Neural cell (in vitro differentiated cells): ENCODE measurements around the gene ACSM5. TPM values are rescaled to one million over a fixed set of nuclear protein-coding genes. Genes with fewer than 3 reads are reported as not detected.
"Not testable (repeated sequence)": the region's sequence is repeated elsewhere in the genome, so short reads cannot be mapped to it uniquely, and the experiment has no call there.

ENCODE experiments used
- H2AFZ ChIP-seq: fragments of 200-600, 300-800 bp; sonication (generic), shearing (Covaris generic); 2 replicates; pipeline ENCODE4 v1.6.0; 2014; ENCODE audit warnings: low read depth, mild to moderate bottlenecking, antibody characterized with exemption, low read length, moderate library complexity
- H3F3A ChIP-seq: fragments of 200-600 bp; shearing (Covaris generic); 2 replicates; pipeline ENCODE4 v1.6.1; 2016; ENCODE audit warnings: mild to moderate bottlenecking, moderate library complexity, mixed read lengths, antibody characterized with exemption, low read length; ENCODE audit not compliant: insufficient read depth, poor library complexity, severe bottlenecking
- H3K27ac ChIP-seq: fragments of 200-600, 300-800 bp; sonication (generic), shearing (Covaris generic); 2 replicates; pipeline ENCODE4 v1.5.1; 2014; ENCODE audit warnings: mild to moderate bottlenecking, low read length, moderate library complexity
- H3K27me3 ChIP-seq: fragments of 300-800, 200-600 bp; sonication (generic), shearing (Covaris generic); 2 replicates; pipeline ENCODE4 v1.6.0; 2014; ENCODE audit warnings: mild to moderate bottlenecking, low read depth, low read length, moderate library complexity; ENCODE audit not compliant: insufficient read depth
- H3K36me3 ChIP-seq: fragments of 300-800, 200-600 bp; sonication (generic), shearing (Covaris generic); 2 replicates; pipeline ENCODE4 v1.5.1; 2014; ENCODE audit warnings: mild to moderate bottlenecking, antibody characterized with exemption, low read length, moderate library complexity; ENCODE audit not compliant: insufficient read depth
- H3K4me2 ChIP-seq: fragments of 300-800, 200-600 bp; sonication (generic), shearing (Covaris generic); 2 replicates; pipeline ENCODE4 v1.6.0; 2014; ENCODE audit warnings: mild to moderate bottlenecking, low read length
- H3K4me3 ChIP-seq: fragments of 300-800, 200-600 bp; sonication (generic), shearing (Covaris generic); 2 replicates; pipeline ENCODE4 v1.5.1; 2014; ENCODE audit warnings: mild to moderate bottlenecking, low read length, moderate library complexity
- H3K79me2 ChIP-seq: fragments of 200-600 bp; shearing (Covaris generic); replicated peaks from 2 replicates; pipeline ENCODE4 v1.6.0; 2014; ENCODE audit warnings: mild to moderate bottlenecking, low read length, moderate library complexity; ENCODE audit not compliant: insufficient read depth
- H3K9ac ChIP-seq: fragments of 300-800, 200-600 bp; sonication (generic), shearing (Covaris generic); 2 replicates; pipeline ENCODE4 v1.6.1; 2016; ENCODE audit warnings: mild to moderate bottlenecking, low read length, mixed read lengths
- H3K9me2 ChIP-seq: fragments of 200-600 bp; shearing (Covaris generic); 2 replicates; pipeline ENCODE4 v1.6.1; 2016; ENCODE audit warnings: mild to moderate bottlenecking, low read length, mixed read lengths; ENCODE audit not compliant: insufficient read depth
- H3K9me3 ChIP-seq: fragments of 200-600, 300-800 bp; sonication (generic), shearing (Covaris generic); 2 replicates; pipeline ENCODE4 v1.6.1; 2016; ENCODE audit warnings: mild to moderate bottlenecking, mixed run types, low read length, moderate library complexity, mixed read lengths
- H4K20me1 ChIP-seq: fragments of 200-600 bp; shearing (Covaris generic); 2 replicates; pipeline ENCODE4 v1.6.1; 2016; ENCODE audit warnings: mild to moderate bottlenecking, mixed run types; ENCODE audit not compliant: insufficient read depth
- CTCF ChIP-seq: fragments of 450-650 bp; IDR thresholded peaks from 2 replicates; pipeline ENCODE4 v1.5.1; 2014; ENCODE audit warnings: antibody characterized with exemption, mild to moderate bottlenecking, moderate library complexity; ENCODE audit not compliant: poor library complexity, severe bottlenecking
- EP300 ChIP-seq: fragments of 450-650 bp; conservative IDR thresholded peaks from 2 replicates; pipeline ENCODE4 v1.6.1; 2014; ENCODE audit warnings: antibody characterized with exemption, mild to moderate bottlenecking, moderate library complexity; ENCODE audit not compliant: poor library complexity, severe bottlenecking
- EZH2 ChIP-seq: fragments of 200-600, 300-800 bp; shearing (Covaris generic), sonication (generic); IDR thresholded peaks from 2 replicates; pipeline ENCODE4 v1.6.1; 2014; ENCODE audit warnings: antibody characterized with exemption, low read length, borderline replicate concordance, mild to moderate bottlenecking; ENCODE audit not compliant: insufficient read depth, poor library complexity, severe bottlenecking
- MXI1 ChIP-seq: fragments of 450-650 bp; conservative IDR thresholded peaks from 2 replicates; pipeline ENCODE4 v1.6.1; 2014; ENCODE audit warnings: antibody characterized with exemption, mild to moderate bottlenecking; ENCODE audit not compliant: poor library complexity, severe bottlenecking
- POLR2AphosphoS5 ChIP-seq: IDR thresholded peaks from 2 replicates; pipeline ENCODE4 v1.6.1; 2012
- RAD21 ChIP-seq: fragments of 450-650 bp; conservative IDR thresholded peaks from 2 replicates; pipeline ENCODE4 v1.6.1; 2014; ENCODE audit warnings: antibody characterized with exemption, mild to moderate bottlenecking, moderate library complexity
- REST ChIP-seq: IDR thresholded peaks from 2 replicates; pipeline ENCODE4 v1.6.1; 2012; ENCODE audit warnings: borderline replicate concordance
- SMC3 ChIP-seq: fragments of 450-650 bp; conservative IDR thresholded peaks from 2 replicates; pipeline ENCODE4 v1.6.1; 2014; ENCODE audit warnings: antibody characterized with exemption, mild to moderate bottlenecking, moderate library complexity; ENCODE audit not compliant: poor library complexity
- TAF1 ChIP-seq: IDR thresholded peaks from 2 replicates; pipeline ENCODE4 v1.6.1; 2012; ENCODE audit warnings: low read depth
- polyA plus RNA-seq: library from polyadenylated mRNA; depleted of rRNA; stranded (reverse); fragments of >200 nt; gene quantifications from 2 replicates; pipeline ENCODE4 v1.2.3, GENCODE V29; 2014

The ACSM5 gene
- polyA plus RNA-seq, 1 donor from 2014 or later, result not detected

GRCh38 chr16:20411055-20411454, 1.7 kb downstream of the ACSM5 start:
- Histone ChIP-seq H3K9me3 (no peaks in the 10 kb centered on the region), H3K27ac (no peak overlapping the region), H3K36me3 (no peaks in the 10 kb centered on the region), H3K4me3 (no peak overlapping the region), H3K27me3 (no peaks in the 10 kb centered on the region), H3K9ac (no peak overlapping the region), H2AFZ (no peak overlapping the region), H3K79me2 (no peaks in the 10 kb centered on the region), H4K20me1 (no peaks in the 10 kb centered on the region), H3F3A (no peaks in the 10 kb centered on the region), H3K9me2 (no peaks in the 10 kb centered on the region), H3K4me2 (no peak overlapping the region)
- TF ChIP-seq REST (no peak), EP300 (no peak), RAD21 (no peak), POLR2AphosphoS5 (no peak), EZH2 (no peak), CTCF (no peak), MXI1 (no peak), SMC3 (no peak), TAF1 (no peak)

DNA sequence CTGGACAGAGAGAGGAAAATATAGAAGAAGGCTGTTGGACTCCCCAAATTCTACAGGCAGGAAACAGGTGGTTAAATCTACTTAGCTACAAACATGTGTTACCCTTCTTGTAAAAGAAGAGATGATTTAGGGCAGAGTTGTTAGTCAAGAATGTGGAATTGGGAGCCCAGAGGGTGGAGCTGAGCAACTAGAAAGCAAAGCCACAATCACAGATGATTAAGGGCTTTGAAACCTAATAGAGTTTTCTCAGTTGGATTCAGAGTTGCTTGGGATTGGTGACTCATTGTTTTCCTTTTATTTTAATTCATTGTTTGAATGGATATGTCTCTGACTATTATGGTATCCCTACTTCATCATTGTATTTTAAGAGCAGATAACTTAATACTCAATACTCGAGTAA, 6.2 kb downstream of the ACSM5 start:
- H3K4me2 ChIP-seq, result no peak overlapping the region
- no peak overlapping the region for H2AFZ ChIP-seq
- TF ChIP-seq MXI1, result no peak
- no peak overlapping the region for H3K27ac ChIP-seq
- no peaks in the 10 kb centered on the region for H3K36me3 ChIP-seq
- H3K9ac ChIP-seq, result no peak overlapping the region
- H3K9me2 ChIP-seq, result no peaks in the 10 kb centered on the region
- no peaks in the 10 kb centered on the region for H4K20me1 ChIP-seq
- H3K4me3 ChIP-seq, result no peak overlapping the region
- H3K9me3 ChIP-seq, result no peaks in the 10 kb centered on the region
- H3K27me3 ChIP-seq, result no peaks in the 10 kb centered on the region
- H3K79me2 ChIP-seq, result no peaks in the 10 kb centered on the region
- H3F3A ChIP-seq, result no peaks in the 10 kb centered on the region

DNA sequence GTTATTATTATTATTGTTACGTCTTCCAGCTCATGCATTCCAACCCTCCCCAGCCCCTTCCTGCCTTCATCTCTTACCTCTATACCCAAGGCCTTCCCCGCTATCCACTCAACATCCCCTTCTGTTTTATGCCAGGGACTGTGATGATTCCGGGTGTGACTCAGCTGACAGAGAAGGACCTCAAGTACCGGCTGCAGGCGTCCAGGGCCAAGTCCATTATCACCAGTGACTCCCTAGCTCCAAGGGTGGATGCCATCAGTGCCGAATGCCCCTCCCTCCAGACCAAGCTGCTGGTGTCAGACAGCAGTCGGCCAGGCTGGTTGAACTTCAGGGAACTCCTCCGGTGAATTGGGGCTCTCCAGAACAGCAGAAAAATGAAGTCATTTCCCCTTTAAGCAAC, 9.8 kb downstream of the ACSM5 start:
- H3F3A ChIP-seq, H3K27ac ChIP-seq, H3K36me3 ChIP-seq, H2AFZ ChIP-seq, H3K4me3 ChIP-seq, H3K4me2 ChIP-seq, H3K9me3 ChIP-seq, H3K79me2 ChIP-seq, H3K9me2 ChIP-seq, H4K20me1 ChIP-seq, H3K27me3 ChIP-seq, H3K9ac ChIP-seq: not testable (repeated sequence)

DNA sequence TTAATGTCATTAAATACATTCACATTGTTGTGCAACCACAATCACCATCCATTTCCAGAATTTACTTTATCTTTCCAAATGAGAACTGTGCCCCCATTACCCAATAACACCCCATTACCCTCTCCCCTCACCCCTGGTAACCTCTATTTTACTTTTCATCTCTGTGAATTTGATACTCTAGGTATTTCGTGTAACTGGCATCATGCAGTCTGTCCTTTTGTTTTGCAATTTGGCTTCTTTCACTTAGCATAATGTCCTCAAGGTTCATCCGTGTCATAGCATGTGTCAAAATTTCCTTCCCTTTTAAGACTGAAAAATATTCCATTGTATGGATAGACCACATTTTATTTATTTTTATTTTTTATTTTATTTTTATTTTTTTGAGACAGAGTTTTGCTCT, 12.4 kb downstream of the ACSM5 start:
- not testable (repeated sequence) for H3K4me3 ChIP-seq, H3K9me2 ChIP-seq, H3F3A ChIP-seq, H2AFZ ChIP-seq, H3K27ac ChIP-seq, H3K79me2 ChIP-seq, H3K4me2 ChIP-seq, H3K27me3 ChIP-seq, H4K20me1 ChIP-seq, H3K9me3 ChIP-seq, H3K9ac ChIP-seq, H3K36me3 ChIP-seq

GRCh38 chr16:20423772-20424128, 14.4 kb downstream of the ACSM5 start:
- H3K27me3 ChIP-seq, H3F3A ChIP-seq, H3K4me3 ChIP-seq, H4K20me1 ChIP-seq, H3K27ac ChIP-seq, H3K9me2 ChIP-seq, H3K36me3 ChIP-seq, H3K79me2 ChIP-seq, H3K9ac ChIP-seq, H2AFZ ChIP-seq, H3K4me2 ChIP-seq, H3K9me3 ChIP-seq: not testable (repeated sequence)
